GM12878 (cell line): ENCODE results near the gene AMMECR1. TPM values are rescaled to one million over a fixed set of nuclear protein-coding genes. Genes with fewer than 3 reads are reported as not detected.

Experiments used
- ATAC-seq: fragments of 200-7000 bp; cut with Tn5 transposase; 3 replicates; pipeline ENCODE4 v1.9.1; 2020; ENCODE audit warnings: mild to moderate bottlenecking, moderate library complexity
- BruUV-seq: library from RNA; stranded (reverse); fragments of 400-500 nt; replicated peaks from 2 replicates; lab custom pipeline; 2021; lab: Mats Ljungman, UMichigan
- CTCF ChIA-PET: fragments of 300-600 bp; sonication (Branson Sonifier 250); formaldehyde crosslinking; extraction: SDS; loops from one replicate; lab custom pipeline; 2021; ENCODE audit warnings: inconsistent platforms; lab: Yijun Ruan, JAX
- POLR2A ChIA-PET: fragments of 350-600 bp; formaldehyde crosslinking; extraction: SDS; loops from one replicate; lab custom pipeline; 2021; ENCODE audit warnings: inconsistent platforms; lab: Charles Lee
- RAD21 ChIA-PET: fragments of 300-600 bp; sonication (Branson Sonifier 250); formaldehyde crosslinking; loops from one replicate; lab custom pipeline; 2023; ENCODE audit warnings: antibody characterized with exemption; ENCODE audit not compliant: unreplicated experiment; lab: Charles Lee
- SMC1A ChIA-PET: fragments of 300-600 bp; sonication (Branson Sonifier 250); formaldehyde crosslinking; loops from one replicate; lab custom pipeline; 2023; ENCODE audit not compliant: unreplicated experiment, uncharacterized antibody; lab: Charles Lee
- DNase-seq: peaks from one replicate; pipeline ENCODE4 v3.0.0-alpha.2; 2011; ENCODE audit warnings: low read depth, low spot score
- FAIRE-seq: peaks from 3 replicates; lab custom pipeline; 2011; peaks lifted over from hg19 to GRCh38; lab: Jason Lieb, UNC
- H2AFZ ChIP-seq: 2 replicates; pipeline ENCODE4 v1.6.0; 2011; ENCODE audit warnings: low read depth, low read length, control low read depth; ENCODE audit not compliant: control insufficient read depth
- H3K27ac ChIP-seq: 2 replicates; pipeline ENCODE4 v1.5.1; 2011; ENCODE audit warnings: control low read depth; ENCODE audit not compliant: control insufficient read depth, insufficient read depth
- H3K27me3 ChIP-seq, 2 experiments: replicated peaks in 1 of 2; 2 replicates each; pipeline versions ENCODE4 v1.6.0 to v1.6.1; 2011; ENCODE audit warnings: low read length in 1 of 2; ENCODE audit not compliant: control insufficient read depth in 2 of 2, insufficient read depth in 2 of 2
- H3K36me3 ChIP-seq, 2 experiments: 2 replicates each; pipeline ENCODE4 v1.5.1; 2011; ENCODE audit warnings: low read length in 1 of 2; ENCODE audit not compliant: control insufficient read depth in 2 of 2, insufficient read depth in 2 of 2
- H3K4me1 ChIP-seq: 2 replicates; pipeline ENCODE4 v1.6.1; 2011; ENCODE audit warnings: mild to moderate bottlenecking, low read length, moderate library complexity, mixed read lengths; ENCODE audit not compliant: control insufficient read depth, insufficient read depth
- H3K4me2 ChIP-seq: 2 replicates; pipeline ENCODE4 v1.6.0; 2011; ENCODE audit warnings: control low read depth; ENCODE audit not compliant: control insufficient read depth, insufficient read depth
- H3K4me3 ChIP-seq: fragments of 200-600 bp; sonication (generic); 2 replicates; pipeline ENCODE4 v1.5.1; 2016
- H3K79me2 ChIP-seq: 2 replicates; pipeline ENCODE4 v1.6.0; 2011; ENCODE audit warnings: low read length; ENCODE audit not compliant: control insufficient read depth, insufficient read depth
- H3K9ac ChIP-seq: 2 replicates; pipeline ENCODE4 v1.8.0; 2011; ENCODE audit warnings: low read length, control low read depth, mixed read lengths; ENCODE audit not compliant: control insufficient read depth, insufficient read depth
- H3K9me3 ChIP-seq: replicated peaks from 3 replicates; pipeline ENCODE4 v1.5.1; 2011; ENCODE audit warnings: mild to moderate bottlenecking, low read length; ENCODE audit not compliant: control insufficient read depth, insufficient read depth
- H4K20me1 ChIP-seq: 2 replicates; pipeline ENCODE4 v1.6.0; 2011; ENCODE audit not compliant: control insufficient read depth, insufficient read depth
- CBFB ChIP-seq: IDR thresholded peaks from 2 replicates; pipeline ENCODE4 v1.6.1; 2016; ENCODE audit warnings: antibody characterized with exemption, low read depth
- CHD1 ChIP-seq: IDR thresholded peaks from 2 replicates; pipeline ENCODE4 v1.6.1; 2012; ENCODE audit warnings: low read depth, low read length, improper control_type of control experiment
- IKZF1 ChIP-seq: fragments of 450-650 bp; conservative IDR thresholded peaks from 2 replicates; pipeline ENCODE4 v1.6.1; 2017; ENCODE audit warnings: antibody characterized with exemption, mild to moderate bottlenecking
- IKZF2 ChIP-seq, 2 experiments: fragments of 450-650 bp; IDR thresholded peaks; 2 replicates each; pipeline ENCODE4 v1.6.1; 2017; ENCODE audit warnings: mild to moderate bottlenecking in 2 of 2, moderate library complexity in 2 of 2
- KAT2A ChIP-seq: conservative IDR thresholded peaks from 2 replicates; pipeline ENCODE4 v1.6.1; 2011; ENCODE audit warnings: low read depth, low read length; ENCODE audit not compliant: control insufficient read depth
- NR2C1 ChIP-seq: fragments of 450-650 bp; IDR thresholded peaks from 2 replicates; pipeline ENCODE4 v1.6.1; 2017; ENCODE audit warnings: antibody characterized with exemption, mild to moderate bottlenecking, moderate library complexity
- PAX8 ChIP-seq: fragments of 450-650 bp; IDR thresholded peaks from 2 replicates; pipeline ENCODE4 v1.6.1; 2017; ENCODE audit warnings: mild to moderate bottlenecking, moderate library complexity
- RAD21 ChIP-seq: IDR thresholded peaks from 2 replicates; pipeline ENCODE4 v1.6.1; 2011; ENCODE audit warnings: mild to moderate bottlenecking, low read depth, low read length, moderate library complexity; ENCODE audit not compliant: insufficient read depth
- STAT1 ChIP-seq: fragments of 450-650 bp; conservative IDR thresholded peaks from 2 replicates; pipeline ENCODE4 v1.6.1; 2014; ENCODE audit warnings: antibody characterized with exemption, mild to moderate bottlenecking
- WGBS: methylation state at CpG from one replicate; pipeline ENCODE4 v1.1.6; 2016; ENCODE audit warnings: low lambda C conversion rate; ENCODE audit not compliant: insufficient replicate concordance, insufficient coverage; ENCODE audit errors: missing lambda C conversion rate; 5-methylcytosine and 5-hydroxymethylcytosine counted together
- in situ Hi-C: fragments of 300-500 bp; cut with MboI; formaldehyde crosslinking; loops from 9 replicates; pipeline ENCODE4 v1.14.3; 2018; ENCODE audit warnings: mixed read lengths
- intact Hi-C: fragments of 100-400 bp; cut with micrococcal nuclease; formaldehyde crosslinking; loops from one replicate; pipeline ENCODE4 v1.14.2; 2022; ENCODE audit not compliant: unreplicated experiment
- polyA plus RNA-seq, 11 experiments: library from polyadenylated mRNA; depleted of rRNA in 4 of 11; unstranded in 6 of 11; stranded (reverse) in 5 of 11; fragments of >200 nt; fragmentation: Nextera tagmentation in 4 of 11; fragmentation: Illumina TruSeq in 1 of 11; extraction: Ambion mirVana in 4 of 11; extraction: Trizol in 1 of 11; gene quantifications; 1 replicate in 1 of 11; 2 replicates in 10 of 11; pipeline versions ENCODE4 v1.2.1 to v1.2.3, GENCODE V29; 2011 to 2016; ENCODE audit warnings: inconsistent platforms in 2 of 11, missing spikeins in 2 of 11, low read depth in 1 of 11
- total RNA-seq, 4 experiments: library from RNA; depleted of rRNA in 3 of 4; stranded (reverse); fragments of >200 nt in 3 of 4; fragmentation: Illumina TruSeq in 1 of 4; extraction: Trizol in 1 of 4; gene quantifications; 2 replicates each; pipeline versions ENCODE4 v1.2.1 to v1.2.3, GENCODE V29; 2013 to 2021
- TF ChIP-seq, protein P1 (sequence below): IDR thresholded peaks from 2 replicates; pipeline ENCODE4 v1.6.1; 2012; ENCODE audit warnings: improper control_type of control experiment, low read depth, low read length; ENCODE audit not compliant: insufficient replicate concordance

AMMECR1 gene
- total and polyA plus RNA-seq, 10 of the 15 experiments (the other 5 are each of a cell fraction or from before 2014, with no cell fraction given), result 4.9 to 25.6 (median 10.7) TPM

GRCh38 chrX:110281377-110281776, 36.5 kb downstream of the AMMECR1 start:
- WGBS, result 61% methylated on average over 2 of the region's 2 CpGs

More at GRCh38 chrX:110281377-110281776, 36.5 kb downstream of the AMMECR1 start:
- BruUV-seq, result no TSS peak
- H3K4me3 ChIP-seq, result no peak overlapping the region
- in situ Hi-C loops (no loop called here), intact Hi-C loops (no loop called here)
- POLR2A ChIA-PET, result no interaction called here
- no peak overlapping the region for H3K9ac ChIP-seq
- H3K27me3 ChIP-seq, result no peaks in the 10 kb centered on the region
- H3K4me1 ChIP-seq, result peaks cover 3% of the 10 kb centered on the region
- SMC1A ChIA-PET, result no interaction called here
- RAD21 ChIA-PET, result no interaction called here
- H3K36me3 ChIP-seq, result no peaks in the 10 kb centered on the region
- no peak for ATAC-seq
- TF ChIP-seq CHD1 (no peak), IKZF2 (IDR thresholded peaks at IDR 0.05) (no peak), NR2C1 (no peak), IKZF1 (no peak), KAT2A (no peak), RAD21 (no peak), STAT1 (no peak), PAX8 (no peak), CBFB (no peak)
- TF ChIP-seq, protein P1, sequence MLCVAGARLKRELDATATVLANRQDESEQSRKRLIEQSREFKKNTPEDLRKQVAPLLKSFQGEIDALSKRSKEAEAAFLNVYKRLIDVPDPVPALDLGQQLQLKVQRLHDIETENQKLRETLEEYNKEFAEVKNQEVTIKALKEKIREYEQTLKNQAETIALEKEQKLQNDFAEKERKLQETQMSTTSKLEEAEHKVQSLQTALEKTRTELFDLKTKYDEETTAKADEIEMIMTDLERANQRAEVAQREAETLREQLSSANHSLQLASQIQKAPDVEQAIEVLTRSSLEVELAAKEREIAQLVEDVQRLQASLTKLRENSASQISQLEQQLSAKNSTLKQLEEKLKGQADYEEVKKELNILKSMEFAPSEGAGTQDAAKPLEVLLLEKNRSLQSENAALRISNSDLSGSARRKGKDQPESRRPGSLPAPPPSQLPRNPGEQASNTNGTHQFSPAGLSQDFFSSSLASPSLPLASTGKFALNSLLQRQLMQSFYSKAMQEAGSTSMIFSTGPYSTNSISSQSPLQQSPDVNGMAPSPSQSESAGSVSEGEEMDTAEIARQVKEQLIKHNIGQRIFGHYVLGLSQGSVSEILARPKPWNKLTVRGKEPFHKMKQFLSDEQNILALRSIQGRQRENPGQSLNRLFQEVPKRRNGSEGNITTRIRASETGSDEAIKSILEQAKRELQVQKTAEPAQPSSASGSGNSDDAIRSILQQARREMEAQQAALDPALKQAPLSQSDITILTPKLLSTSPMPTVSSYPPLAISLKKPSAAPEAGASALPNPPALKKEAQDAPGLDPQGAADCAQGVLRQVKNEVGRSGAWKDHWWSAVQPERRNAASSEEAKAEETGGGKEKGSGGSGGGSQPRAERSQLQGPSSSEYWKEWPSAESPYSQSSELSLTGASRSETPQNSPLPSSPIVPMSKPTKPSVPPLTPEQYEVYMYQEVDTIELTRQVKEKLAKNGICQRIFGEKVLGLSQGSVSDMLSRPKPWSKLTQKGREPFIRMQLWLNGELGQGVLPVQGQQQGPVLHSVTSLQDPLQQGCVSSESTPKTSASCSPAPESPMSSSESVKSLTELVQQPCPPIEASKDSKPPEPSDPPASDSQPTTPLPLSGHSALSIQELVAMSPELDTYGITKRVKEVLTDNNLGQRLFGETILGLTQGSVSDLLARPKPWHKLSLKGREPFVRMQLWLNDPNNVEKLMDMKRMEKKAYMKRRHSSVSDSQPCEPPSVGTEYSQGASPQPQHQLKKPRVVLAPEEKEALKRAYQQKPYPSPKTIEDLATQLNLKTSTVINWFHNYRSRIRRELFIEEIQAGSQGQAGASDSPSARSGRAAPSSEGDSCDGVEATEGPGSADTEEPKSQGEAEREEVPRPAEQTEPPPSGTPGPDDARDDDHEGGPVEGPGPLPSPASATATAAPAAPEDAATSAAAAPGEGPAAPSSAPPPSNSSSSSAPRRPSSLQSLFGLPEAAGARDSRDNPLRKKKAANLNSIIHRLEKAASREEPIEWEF, result no peak
- DNase-seq, result no peak
- CTCF ChIA-PET, result interaction anchor here (0.8 kb wide), 1 partner anchor 112 kb away, joined by 3 read pairs; no protein-coding TSS in a partner anchor
- no peaks in the 10 kb centered on the region; the same call in 2 of the 3 replicates for H3K9me3 ChIP-seq
- H3K4me2 ChIP-seq, result no peak overlapping the region
- H3K27ac ChIP-seq, result no peak overlapping the region
- no peak overlapping the region for H2AFZ ChIP-seq
- H4K20me1 ChIP-seq, result no peaks in the 10 kb centered on the region
- no peak for FAIRE-seq
- H3K79me2 ChIP-seq, result peaks cover 12% of the 10 kb centered on the region
